Measurements from ENCODE around the gene DKC1. TPM values are rescaled to one million over a fixed set of nuclear protein-coding genes. Genes with fewer than 3 reads are reported as not detected.

DKC1 gene
- total RNA-seq, 1 experiment from 2014 or later, result 109 TPM

DNA sequence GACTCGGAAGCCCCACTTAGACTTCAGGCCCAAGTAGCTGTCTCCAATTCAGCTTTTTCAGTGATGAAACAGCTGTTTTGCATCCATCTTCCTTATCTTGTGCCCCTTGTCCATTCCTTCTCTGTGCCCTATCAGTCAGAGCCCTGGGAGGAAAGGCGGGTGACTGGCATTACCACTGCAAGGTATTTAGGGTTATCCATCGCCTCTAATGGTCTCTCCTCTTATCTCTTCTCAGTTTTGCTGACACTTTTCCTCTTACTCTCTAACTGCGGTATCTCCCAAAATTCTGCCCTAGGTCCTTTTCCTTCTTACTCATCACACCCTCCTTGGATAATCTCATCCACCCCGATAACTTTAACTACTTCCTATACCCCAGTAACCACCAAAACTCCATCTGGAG, 25.5 kb upstream of the DKC1 start:
- DNase-seq (ENCODE audit: low read depth), result no peak

DNA sequence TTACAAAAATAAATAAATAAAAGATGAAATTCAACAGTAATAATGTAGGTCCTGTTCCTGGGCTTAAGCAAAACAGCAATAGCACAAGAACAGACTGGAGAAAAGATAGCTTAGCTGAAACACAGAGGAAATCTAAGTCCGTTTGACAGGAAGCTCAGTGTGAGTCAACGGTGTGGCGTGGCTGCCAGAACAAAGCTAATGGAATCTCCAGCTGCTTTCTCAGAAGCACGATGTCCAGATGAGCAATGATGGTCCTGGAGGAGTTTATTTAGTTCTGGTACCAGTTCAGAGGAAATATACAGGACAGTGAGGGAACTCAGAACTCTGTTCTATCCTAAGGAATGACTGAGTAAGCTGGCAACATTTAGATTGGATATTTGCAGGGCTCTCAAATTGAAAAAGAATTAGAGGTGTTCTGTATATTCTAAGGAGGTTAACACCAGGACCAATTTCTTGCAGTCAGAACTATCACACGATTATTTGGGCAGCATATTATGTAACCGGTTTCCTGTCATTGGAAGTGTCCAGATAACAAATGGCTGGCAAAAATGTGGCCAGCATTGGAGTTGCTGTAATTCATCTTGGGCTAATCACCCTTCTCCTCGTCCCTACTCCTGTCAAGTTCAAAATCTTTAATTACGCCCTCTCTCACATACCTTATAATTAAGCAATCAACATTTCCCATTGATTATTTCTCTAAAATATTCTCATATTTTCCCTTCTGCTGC, 24.5 kb upstream of the DKC1 start:
- peak; percentile 73 for DNase-seq (ENCODE audit: low read depth)

DNA sequence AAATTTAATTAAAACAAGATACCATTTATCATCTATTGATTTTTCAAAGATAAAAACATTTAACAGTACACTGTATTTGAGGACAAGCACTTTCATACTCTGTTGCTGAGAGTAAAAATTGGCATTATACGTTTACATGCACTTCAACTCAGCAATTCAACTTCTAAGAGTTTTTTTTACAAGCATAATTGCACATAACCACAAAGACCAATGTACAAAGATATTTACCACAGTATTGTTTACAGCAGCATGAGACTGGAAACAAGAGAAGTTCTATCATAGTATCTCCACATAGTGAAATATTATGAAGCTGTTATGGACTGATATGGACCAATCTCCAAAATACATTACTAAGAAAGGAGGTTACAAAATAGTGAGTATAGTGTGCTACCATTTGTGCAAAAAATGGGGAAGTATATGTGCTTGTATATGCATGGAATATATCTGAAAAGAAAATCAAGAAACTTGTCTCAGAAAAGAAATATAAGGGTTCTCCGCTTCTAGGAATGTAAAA, 22.7 kb upstream of the DKC1 start:
- no peak for DNase-seq (ENCODE audit: low read depth)

DNA sequence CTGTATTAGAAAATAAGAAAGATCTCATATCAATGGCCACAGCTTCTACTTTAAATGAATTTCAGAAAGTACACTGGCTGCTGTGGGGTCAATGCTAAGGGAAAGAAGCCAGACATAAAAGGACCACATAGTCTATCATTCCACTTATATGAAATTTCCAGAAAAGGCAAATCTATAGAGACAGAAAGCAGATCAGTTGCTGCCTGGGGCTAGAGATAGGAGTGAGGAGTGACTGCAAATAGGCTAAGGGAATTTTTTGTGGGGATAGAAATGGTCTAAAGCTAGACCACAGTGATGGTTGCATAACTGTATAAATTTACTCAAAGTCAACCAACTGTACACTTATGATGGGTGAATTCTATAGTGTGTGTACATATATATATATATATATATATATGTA, 20.1 kb upstream of the DKC1 start:
- DNase-seq (ENCODE audit: low read depth), result no peak

DNA sequence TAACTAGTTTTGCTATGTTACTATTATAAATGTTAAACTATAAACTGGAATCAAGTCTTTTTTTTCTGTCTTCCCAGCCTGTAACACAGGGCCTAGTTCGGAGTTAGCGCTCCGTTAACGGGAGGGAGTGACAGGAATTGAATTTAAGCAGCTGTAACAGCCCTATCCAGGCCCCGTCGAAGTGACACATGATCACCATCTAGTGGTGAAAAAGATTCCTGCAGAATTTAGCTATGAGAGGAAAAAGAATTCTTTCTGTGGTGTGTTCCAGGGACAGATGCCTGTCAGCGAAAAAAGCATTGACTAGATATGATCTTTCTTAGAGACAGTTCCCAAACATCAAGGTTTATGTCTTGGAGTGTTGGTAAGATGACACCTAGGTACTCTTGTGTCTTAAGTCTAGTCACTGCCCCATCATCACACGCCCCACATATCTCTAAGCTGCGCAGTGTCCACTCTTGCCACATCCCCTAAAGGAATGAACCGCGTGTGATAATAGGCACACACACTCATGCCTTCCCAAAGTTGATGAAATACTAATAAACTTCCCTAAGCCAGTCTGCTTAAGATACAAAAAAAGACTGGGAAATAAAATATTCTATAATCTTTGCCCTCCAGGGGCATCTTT, 13.8 kb upstream of the DKC1 start:
- DNase-seq (ENCODE audit: low read depth), result peak; percentile 37

DNA sequence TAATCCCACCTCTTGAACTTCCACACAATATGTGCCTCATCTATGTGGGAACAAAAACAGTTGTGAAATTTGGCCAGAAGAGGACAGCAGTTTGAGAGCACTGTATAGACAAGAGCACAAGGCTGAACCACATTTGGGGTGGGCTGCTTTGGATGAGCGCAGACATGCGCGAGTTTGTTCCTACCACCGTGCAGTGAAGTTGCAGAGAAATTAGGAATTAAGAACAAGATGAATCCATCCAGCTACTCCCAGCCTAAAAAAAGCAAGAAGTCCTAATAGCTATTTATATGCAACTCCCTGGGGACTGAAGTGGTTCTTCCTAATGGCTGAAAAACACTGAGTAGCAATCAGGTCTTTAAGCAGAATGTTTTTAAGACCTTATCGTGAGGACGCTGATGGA, 12.8 kb upstream of the DKC1 start:
- DNase-seq (ENCODE audit: low read depth), result no peak

DNA sequence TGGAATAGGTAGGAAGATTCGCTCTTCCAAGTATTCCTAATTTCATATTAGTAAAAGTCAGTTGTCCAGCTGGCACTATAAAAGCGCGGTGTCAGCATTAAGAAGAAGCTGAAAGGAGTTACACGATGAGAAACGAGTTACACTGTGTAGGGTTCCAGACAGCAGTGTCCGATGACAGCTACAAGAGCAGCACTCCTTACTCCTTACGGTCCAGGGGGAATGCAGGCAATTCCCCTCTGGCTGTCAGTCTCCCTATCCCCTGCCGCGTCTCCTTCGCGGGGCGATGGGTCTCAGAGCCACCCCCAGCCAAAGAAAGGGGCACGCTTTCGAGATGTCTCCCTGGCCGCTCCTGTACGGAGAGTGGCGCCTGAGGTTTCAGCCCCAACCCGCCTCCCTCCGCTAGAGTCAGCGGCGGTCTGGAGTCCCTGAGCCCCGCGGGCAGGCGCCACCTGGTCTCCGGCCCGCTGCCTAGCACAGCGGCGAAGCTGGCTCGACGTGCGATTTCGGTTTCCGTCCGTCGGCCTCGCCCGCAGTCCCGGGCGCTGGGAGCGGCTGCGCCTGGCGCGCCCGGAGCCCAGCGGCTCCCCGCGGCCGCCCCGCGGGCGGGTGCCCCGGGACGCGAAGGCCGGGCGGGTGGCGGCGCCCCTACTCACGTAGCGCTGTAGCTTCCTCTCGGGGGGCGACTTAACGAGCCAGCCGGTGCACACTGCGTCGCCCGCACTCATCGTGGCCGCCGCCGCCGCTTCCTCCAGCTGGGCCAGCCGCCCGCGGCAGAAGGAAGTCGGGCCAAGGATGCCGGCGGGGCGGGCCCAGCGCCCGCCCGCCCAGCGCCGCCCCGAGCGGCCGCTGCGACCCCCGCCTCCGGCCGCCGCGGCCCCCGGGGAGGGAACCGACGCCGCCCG, 12.1 kb upstream of the DKC1 start, which contains the start of gene GAB3:
GAB3 (minus strand) TSS at position 777 of the 902 bp plus-strand sequence; CDS start at position 725, 52 bp downstream.
- peak; percentile 34 for DNase-seq (ENCODE audit: low read depth)

DNA sequence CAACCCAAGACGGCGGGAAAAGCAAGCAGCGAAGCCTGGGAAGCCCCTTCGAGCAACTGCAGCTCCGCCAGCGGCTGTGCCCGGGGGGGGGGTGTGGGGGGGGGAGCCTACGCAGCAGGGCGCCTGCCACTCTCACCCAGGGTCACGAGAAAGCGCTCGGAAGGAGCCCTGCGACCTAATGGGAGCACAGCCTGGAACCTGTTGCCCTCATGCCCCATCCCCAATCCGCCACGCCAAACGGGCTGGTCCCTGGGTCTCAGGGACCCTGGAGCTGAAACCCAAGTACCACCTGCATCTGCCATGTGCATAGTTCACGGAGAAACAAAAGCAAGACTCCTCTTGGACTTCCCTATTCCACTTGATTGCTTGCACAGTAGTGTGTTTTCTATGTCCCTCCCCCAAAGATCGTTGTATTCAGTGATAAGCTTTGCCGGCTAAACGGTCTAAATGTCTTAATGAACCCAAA, 11.4 kb upstream of the DKC1 start:
- no peak for DNase-seq (ENCODE audit: low read depth)

DNA sequence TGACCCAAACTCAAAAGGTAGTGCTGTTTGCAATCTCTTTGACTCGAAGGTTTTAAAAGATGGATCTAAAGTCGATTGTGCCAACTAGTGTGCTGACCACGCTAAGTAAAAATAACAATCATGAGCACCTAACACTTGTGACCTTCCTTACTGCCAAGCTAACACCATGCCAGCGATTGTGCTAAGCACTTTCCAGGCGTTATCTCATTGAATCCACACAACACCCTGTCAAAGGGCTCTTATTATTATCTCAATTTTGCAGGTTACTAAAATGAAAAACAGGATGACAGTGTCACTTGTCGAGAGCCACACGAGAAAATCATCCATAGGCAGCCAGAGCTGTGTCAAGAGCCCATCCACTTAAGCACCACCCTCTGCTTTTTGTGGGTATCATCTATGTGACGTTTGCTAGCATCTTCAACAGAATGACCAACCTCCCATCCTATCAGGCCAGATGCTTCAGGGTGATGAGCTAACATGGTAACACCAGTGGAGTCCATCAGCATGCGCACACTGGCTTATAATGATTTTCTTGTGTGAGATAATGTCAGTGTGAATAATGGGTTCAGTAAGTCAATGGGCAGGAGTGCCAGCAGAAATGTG, 10.9 kb upstream of the DKC1 start:
- DNase-seq (ENCODE audit: low read depth), result no peak

DNA sequence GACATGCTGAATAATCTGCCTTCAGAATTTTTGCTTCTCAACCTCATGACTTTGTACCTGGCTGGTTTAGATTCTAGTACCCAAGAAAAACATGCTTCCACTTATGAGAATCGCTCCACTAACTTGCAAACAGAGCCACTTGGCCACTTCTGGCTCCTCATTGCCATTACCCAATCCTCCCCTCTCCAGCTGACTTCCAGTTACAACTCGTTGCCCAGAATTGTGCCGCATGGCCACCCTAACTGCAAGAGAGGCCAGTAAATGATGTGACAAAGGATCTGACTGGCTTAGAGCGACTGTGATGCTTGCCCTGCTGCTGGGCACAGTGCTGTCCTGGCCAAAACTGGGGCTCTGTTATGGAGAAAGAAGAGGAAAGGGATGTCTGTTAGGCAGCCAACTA, 4.0 kb upstream of the DKC1 start:
- DNase-seq (ENCODE audit: low read depth), result no peak

DNA sequence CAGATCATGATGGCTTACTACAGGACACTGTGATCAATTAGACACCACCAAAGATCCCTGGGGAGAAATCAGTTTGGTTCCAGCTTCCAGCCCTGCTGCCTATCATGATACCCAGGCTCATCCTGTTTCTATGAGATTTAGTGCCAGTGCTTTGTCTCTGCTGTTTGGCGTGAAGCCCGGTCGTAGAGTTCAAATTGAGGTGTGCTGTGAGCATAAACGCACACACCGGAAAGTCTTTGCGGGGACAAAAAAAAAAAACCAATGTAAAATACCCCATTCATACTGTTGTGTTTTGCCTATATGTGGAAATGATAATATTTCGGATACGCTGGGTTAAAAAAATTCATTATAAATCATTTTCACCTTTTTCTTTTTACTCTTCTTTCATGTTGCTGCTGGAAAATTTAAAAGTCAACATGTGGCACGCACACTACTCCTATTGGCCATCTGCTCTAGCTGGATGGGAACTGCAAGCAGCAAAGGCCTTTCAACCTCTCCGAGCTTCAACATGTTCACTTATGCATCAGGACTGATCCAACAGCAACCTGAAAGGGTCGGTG, 607 bp upstream of the DKC1 start:
- no peak for DNase-seq (ENCODE audit: low read depth)

DNA sequence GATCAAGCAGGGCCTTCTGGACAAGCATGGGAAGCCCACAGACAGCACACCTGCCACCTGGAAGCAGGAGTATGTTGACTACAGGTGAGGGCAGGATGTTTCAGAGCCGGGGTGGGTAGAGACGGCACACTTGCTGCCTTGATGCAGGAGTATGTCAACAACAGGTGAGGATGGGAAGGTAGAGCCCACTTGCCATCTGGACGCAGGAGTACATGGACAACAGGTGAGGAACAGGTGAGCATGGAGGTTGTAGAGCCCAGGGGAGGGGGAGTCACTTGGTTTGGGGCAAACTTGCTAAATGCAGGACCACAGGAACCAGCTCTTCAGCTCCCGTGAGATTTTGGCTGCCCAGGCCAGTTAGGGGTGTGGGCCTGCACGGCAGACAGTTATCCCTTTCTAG, 12.0 kb downstream of the DKC1 start:
- no peak for DNase-seq (ENCODE audit: low read depth)

DNA sequence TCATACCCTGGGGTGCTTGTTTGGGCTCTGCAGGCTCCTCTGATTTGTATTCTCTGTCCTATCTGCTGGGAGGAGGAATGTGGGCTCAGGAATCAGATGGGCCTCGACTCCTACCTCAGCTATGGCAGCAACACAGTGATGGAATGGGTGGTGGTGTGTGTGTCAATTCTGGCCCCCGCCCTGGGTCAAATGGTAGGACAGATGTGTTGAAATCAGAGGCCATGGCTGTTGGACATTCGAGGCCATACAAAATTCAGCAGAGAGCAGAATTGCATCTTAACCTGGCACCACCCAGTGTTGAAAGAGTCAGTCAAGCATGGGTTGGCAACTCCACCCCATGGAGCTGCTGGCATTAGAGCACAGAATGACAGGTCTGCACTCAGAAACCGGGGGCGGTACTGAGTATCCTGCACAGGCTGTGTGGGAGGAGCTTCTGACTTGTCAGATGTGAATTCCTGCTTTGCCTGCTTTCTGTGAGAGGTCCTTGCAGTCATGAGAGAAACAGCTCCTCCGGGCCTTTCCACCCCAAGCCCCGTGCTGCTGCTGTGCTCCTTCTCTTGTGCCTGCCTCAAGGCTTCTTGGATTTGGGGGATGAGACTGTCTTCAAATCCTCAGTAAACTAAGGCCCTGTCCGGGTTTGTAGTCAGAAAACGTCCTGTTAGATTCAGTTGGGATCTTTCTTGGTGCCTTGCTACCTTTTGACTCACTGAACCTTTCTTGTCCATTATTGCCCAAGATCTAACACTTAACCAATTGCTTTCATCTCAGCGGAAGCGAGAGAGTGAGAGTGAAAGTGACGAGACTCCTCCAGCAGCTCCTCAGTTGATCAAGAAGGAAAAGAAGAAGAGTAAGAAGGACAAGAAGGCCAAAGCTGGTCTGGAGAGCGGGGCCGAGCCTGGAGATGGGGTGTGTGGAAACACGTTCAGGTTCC, 13.0 kb downstream of the DKC1 start:
- no peak for DNase-seq (ENCODE audit: low read depth)

DNA sequence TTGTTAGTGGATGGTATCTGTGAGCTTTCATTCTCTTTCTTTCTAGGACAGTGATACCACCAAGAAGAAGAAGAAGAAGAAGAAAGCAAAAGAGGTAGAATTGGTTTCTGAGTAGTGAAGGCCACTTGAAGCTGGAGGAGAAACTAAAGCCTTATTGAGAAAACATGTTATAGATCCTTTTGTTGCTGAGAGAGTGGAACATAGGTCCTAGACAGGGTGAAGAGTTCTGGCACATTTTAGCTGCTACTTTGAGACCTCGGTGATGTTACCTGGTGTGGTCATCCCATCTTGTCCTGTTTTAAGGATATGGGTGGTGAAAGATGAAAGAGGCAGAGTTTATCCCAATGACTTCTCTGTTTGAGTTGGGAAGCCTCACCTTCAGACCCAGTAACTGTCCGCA, 14.1 kb downstream of the DKC1 start:
- no peak for DNase-seq (ENCODE audit: low read depth)

DNA sequence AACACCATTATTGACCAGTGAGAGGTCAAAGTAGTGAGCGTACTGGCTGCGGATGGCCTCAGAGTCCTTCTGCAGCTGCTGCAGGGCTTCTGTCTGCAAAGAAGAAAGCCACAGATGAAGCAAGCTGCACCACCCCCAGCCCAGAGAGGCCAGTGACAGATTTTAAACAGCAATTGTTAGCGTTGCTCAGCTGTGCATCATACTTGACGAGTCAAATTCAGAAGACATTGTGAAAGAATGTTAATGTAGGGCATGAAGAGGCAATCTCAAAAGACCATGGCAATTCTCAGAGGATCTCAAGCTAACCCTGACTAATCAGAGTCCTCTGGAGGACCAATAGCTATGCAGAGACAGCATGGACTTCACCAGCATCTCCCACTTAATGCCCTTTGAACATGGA, 16.6 kb downstream of the DKC1 start:
- no peak for DNase-seq (ENCODE audit: low read depth)

DNA sequence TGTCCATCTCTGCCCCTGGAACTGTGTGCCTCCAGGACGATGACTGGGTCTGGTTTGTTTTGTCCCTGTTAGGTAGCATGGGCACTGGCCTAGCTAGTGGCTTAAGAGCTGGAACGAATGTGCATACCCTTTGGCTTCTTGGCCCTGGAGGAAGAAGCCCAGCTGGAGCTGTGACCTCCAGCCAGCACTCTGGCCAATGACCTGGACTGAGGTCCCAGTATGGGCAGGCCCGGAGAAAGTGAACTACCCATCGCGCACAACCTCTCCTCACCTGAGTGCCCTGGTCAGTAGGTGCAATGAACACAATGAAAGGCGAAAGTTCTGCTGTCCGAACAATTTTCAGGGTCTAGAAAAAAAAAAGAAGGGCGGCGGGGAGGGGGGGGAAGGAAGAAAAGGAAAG, 18.3 kb downstream of the DKC1 start:
- DNase-seq (ENCODE audit: low read depth), result no peak

DNA sequence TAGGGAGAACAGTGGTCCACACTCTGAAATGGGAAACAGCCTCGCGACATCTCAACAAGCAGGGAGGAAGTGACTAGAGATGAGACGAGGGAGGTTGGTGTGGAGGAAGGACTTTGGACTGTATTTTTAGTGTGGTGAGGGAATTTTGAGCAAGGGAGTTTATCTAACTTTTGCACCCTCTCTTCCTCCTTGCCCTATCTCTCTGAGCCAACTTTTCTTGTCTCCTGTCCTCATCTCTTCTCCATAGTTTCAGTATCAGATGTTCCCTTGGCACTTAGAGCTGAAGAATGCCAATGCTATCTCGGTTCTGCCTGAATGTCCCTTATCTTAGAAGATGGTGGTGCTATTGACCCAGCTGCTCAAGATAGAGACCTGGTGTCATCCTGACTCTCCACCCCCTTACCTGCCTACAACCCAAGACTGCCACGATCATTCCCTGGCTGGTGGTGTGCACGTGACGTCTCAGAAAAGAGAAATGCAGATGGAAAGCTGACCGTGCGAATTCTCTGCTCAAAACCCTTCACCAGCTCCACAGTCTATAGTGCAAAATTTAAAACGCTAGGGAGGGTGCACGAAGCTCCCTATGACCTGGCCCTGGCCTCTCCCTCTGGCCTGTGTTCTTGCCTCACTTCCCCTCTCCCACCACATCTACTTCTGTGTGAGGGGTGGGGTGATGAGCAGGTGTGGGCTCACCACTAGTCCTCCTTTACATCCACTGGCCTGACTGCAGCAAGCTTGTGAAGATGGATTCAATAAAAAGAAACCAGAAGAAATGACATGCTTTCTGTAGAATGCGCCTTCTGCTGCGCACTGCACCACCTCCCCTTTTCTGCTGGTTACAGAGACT, 21.7 kb downstream of the DKC1 start:
- no peak for DNase-seq (ENCODE audit: low read depth)

DNA sequence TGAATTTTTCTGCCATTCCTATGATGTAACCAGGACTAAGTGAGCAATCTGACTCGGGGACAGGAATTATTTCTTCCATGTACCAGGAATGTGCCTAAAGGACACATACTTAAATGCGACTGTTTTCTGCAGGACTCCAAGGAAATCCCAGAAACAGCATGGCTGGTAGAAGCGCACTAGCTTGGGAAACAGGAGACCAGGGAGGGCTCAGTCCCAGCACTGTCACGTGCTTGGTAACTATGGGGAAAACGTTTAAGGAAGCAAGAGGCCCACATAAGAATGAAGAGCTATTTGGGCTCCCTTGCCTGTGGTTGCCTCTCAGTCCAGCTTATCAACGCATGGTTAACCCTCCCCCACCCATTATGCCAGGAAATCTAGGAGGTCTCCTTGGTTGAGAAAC, 23.1 kb downstream of the DKC1 start:
- DNase-seq (ENCODE audit: low read depth), result no peak

DNA sequence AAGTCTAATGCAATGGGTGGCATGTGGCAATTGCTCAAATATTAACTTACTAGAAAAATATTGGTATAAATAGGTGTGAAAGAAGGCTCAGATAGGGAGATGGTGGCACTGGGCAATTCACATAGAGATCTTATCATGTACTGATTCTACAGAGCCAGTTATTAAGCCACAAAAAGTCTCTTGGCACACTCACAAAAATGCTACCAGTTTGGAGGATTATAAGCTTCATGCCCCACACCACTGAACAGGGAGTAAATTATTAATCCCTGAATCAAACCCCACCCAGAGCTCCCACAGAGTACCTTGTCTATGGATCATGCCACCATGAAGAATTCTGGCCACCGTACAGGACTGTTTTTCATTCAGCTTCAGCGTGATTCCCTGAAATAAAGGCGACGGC, 28.8 kb downstream of the DKC1 start:
- no peak for DNase-seq (ENCODE audit: low read depth)

Data from Daoy (cell line).